Jurkat, Clone E6-1 (cell line): ENCODE results near the gene HOXC9.
A peak's percentile ranks its signal among the peaks of the same experiment; 100 is the strongest.

ENCODE experiments used
- DNase-seq: peaks from one replicate; pipeline ENCODE4 v3.0.0-alpha.2; 2011; ENCODE audit warnings: low read depth, low spot score
- H3K4me3 ChIP-seq: 2 replicates; pipeline ENCODE4 v1.5.1; 2011; ENCODE audit warnings: mild to moderate bottlenecking, low read length, control low read depth, moderate library complexity

HOXC9 gene

GRCh38 chr12:54008260-54008552, 8.2 kb downstream of the HOXC9 start:
- no peak overlapping the region for H3K4me3 ChIP-seq
- DNase-seq = no peak

- no peak overlapping the region for H3K4me3 ChIP-seq
- no peak for DNase-seq
Observed at GRCh38 chr12:54009171-54010052, 9.5 kb downstream of the HOXC9 start.

GRCh38 chr12:54010053-54010971, 10.4 kb downstream of the HOXC9 start:
- no peak for DNase-seq
- H3K4me3 ChIP-seq = no peak overlapping the region

- DNase-seq = no peak
- H3K4me3 ChIP-seq = no peak overlapping the region
Observed at GRCh38 chr12:54010972-54011664, 11.2 kb downstream of the HOXC9 start.

- no peak overlapping the region for H3K4me3 ChIP-seq
Observed at GRCh38 chr12:54011665-54012532, 11.9 kb downstream of the HOXC9 start.

GRCh38 chr12:54012631-54013409, 12.9 kb downstream of the HOXC9 start:
- no peak for DNase-seq

More at GRCh38 chr12:54011665-54012532, 11.9 kb downstream of the HOXC9 start:
- DNase-seq = no peak

GRCh38 chr12:54014377-54015017, 14.5 kb downstream of the HOXC9 start:
- H3K4me3 ChIP-seq = no peak overlapping the region
- no peak for DNase-seq

More at GRCh38 chr12:54012631-54013409, 12.9 kb downstream of the HOXC9 start:
- H3K4me3 ChIP-seq = no peak overlapping the region

- H3K4me3 ChIP-seq = no peak overlapping the region
- no peak for DNase-seq
Observed at GRCh38 chr12:54015018-54015931, 15.3 kb downstream of the HOXC9 start.

- no peak for DNase-seq
- no peak overlapping the region for H3K4me3 ChIP-seq
Observed at GRCh38 chr12:54016051-54016450, 16.1 kb downstream of the HOXC9 start.

GRCh38 chr12:54016478-54016964, 16.6 kb downstream of the HOXC9 start:
- DNase-seq = no peak
- H3K4me3 ChIP-seq = peak overlapping the region; percentile 86

- no peak for DNase-seq
- H3K4me3 ChIP-seq = peak overlapping the region; percentile 86
Observed at GRCh38 chr12:54017027-54017788, 17.2 kb downstream of the HOXC9 start.

GRCh38 chr12:54017878-54018467, 18.0 kb downstream of the HOXC9 start:
- peak; percentile 95 for DNase-seq
- peak overlapping the region; percentile 86 for H3K4me3 ChIP-seq

- peak overlapping the region; percentile 86 for H3K4me3 ChIP-seq
- DNase-seq = no peak
Observed at GRCh38 chr12:54018468-54018984, 18.6 kb downstream of the HOXC9 start.

- DNase-seq = no peak
- no peak overlapping the region for H3K4me3 ChIP-seq
Observed at GRCh38 chr12:54019091-54019811, 19.3 kb downstream of the HOXC9 start.
